KOPT-K1 (cell line): ENCODE results near the gene SLC35A3.
"Not testable (repeated sequence)": the region's sequence is repeated elsewhere in the genome, so short reads cannot be mapped to it uniquely, and the experiment has no call there.

Experiments
- H3K27ac ChIP-seq: fragments of 200-600 bp; sonication (generic); 2 replicates; pipeline ENCODE4 v1.5.1; 2016; ENCODE audit warnings: antibody characterized with exemption, mild to moderate bottlenecking, low read depth, low read length; ENCODE audit not compliant: poor library complexity, severe bottlenecking
- H3K36me3 ChIP-seq: fragments of 200-600 bp; sonication (generic); 2 replicates; pipeline ENCODE4 v1.5.1; 2017; ENCODE audit warnings: antibody characterized with exemption, mild to moderate bottlenecking, low read length, moderate library complexity; ENCODE audit not compliant: insufficient read depth
- H3K9me3 ChIP-seq: fragments of 200-600 bp; sonication (generic); 2 replicates; pipeline ENCODE4 v1.5.1; 2017; ENCODE audit warnings: antibody characterized with exemption, low read length, mild to moderate bottlenecking; ENCODE audit not compliant: insufficient read depth, poor library complexity, severe bottlenecking

SLC35A3 gene

GRCh38 chr1:99963041-99963795 is 6.6 kb upstream of the SLC35A3 start:
- H3K36me3 ChIP-seq, result no peaks in the 10 kb centered on the region
- H3K27ac ChIP-seq, result no peak overlapping the region
- H3K9me3 ChIP-seq, result no peaks in the 10 kb centered on the region

GRCh38 chr1:99964806-99965205 is 5.0 kb upstream of the SLC35A3 start:
- Histone ChIP-seq H3K9me3 (no peaks in the 10 kb centered on the region), H3K36me3 (no peaks in the 10 kb centered on the region), H3K27ac (no peak overlapping the region)

GRCh38 chr1:99965646-99966375 is 4.0 kb upstream of the SLC35A3 start:
- Histone ChIP-seq H3K36me3 (no peaks in the 10 kb centered on the region), H3K27ac (no peak overlapping the region), H3K9me3 (no peaks in the 10 kb centered on the region)

- H3K9me3 ChIP-seq, result no peaks in the 10 kb centered on the region
- H3K36me3 ChIP-seq, result peaks cover 5% of the 10 kb centered on the region; the same call in 1 of the 2 replicates
- no peak overlapping the region for H3K27ac ChIP-seq
Observed at GRCh38 chr1:99968214-99968613, 1.6 kb upstream of the SLC35A3 start.

GRCh38 chr1:99969260-99969728 is 502 bp upstream of the SLC35A3 start:
- Histone ChIP-seq H3K36me3 (peaks cover 6% of the 10 kb centered on the region; the same call in 1 of the 2 replicates), H3K9me3 (no peaks in the 10 kb centered on the region), H3K27ac (peak overlapping the region; percentile 70)

- H3K27ac ChIP-seq, result peak overlapping the region; percentile 70
- peaks cover 21% of the 10 kb centered on the region for H3K36me3 ChIP-seq
- no peaks in the 10 kb centered on the region for H3K9me3 ChIP-seq
Observed at GRCh38 chr1:99970713-99971255, 988 bp downstream of the SLC35A3 start.

GRCh38 chr1:99972066-99972465 is 2.3 kb downstream of the SLC35A3 start:
- H3K9me3 ChIP-seq, H3K27ac ChIP-seq: not testable (repeated sequence)
- peaks cover 34% of the 10 kb centered on the region for H3K36me3 ChIP-seq

GRCh38 chr1:99975529-99975928 is 5.7 kb downstream of the SLC35A3 start:
- Histone ChIP-seq H3K27ac (no peak overlapping the region), H3K9me3 (no peaks in the 10 kb centered on the region), H3K36me3 (peaks cover 35% of the 10 kb centered on the region)

GRCh38 chr1:99977326-99977725 is 7.5 kb downstream of the SLC35A3 start:
- not testable (repeated sequence) for H3K9me3 ChIP-seq, H3K27ac ChIP-seq
- peaks cover 43% of the 10 kb centered on the region for H3K36me3 ChIP-seq

- Histone ChIP-seq H3K9me3 (no peaks in the 10 kb centered on the region), H3K36me3 (peaks cover 39% of the 10 kb centered on the region), H3K27ac (no peak overlapping the region)
Observed at GRCh38 chr1:99978218-99978617, 8.4 kb downstream of the SLC35A3 start.

- Histone ChIP-seq H3K27ac (no peak overlapping the region), H3K9me3 (no peaks in the 10 kb centered on the region), H3K36me3 (peaks cover 39% of the 10 kb centered on the region)
Observed at GRCh38 chr1:99979091-99979490, 9.3 kb downstream of the SLC35A3 start.

GRCh38 chr1:99980928-99981327 is 11.1 kb downstream of the SLC35A3 start:
- peaks cover 22% of the 10 kb centered on the region for H3K36me3 ChIP-seq
- H3K9me3 ChIP-seq, result peaks cover 7% of the 10 kb centered on the region
- H3K27ac ChIP-seq, result no peak overlapping the region

GRCh38 chr1:99986656-99987225 is 16.9 kb downstream of the SLC35A3 start:
- Histone ChIP-seq H3K27ac (no peak overlapping the region), H3K9me3 (peaks cover 27% of the 10 kb centered on the region), H3K36me3 (peaks cover 15% of the 10 kb centered on the region)

- Histone ChIP-seq H3K36me3 (peaks cover 28% of the 10 kb centered on the region), H3K9me3 (peaks cover 42% of the 10 kb centered on the region), H3K27ac (no peak overlapping the region)
Observed at GRCh38 chr1:99988210-99988765, 18.5 kb downstream of the SLC35A3 start.
